IPS-NIHi11 (cell line): ENCODE results near the gene STMN3.

Source experiments
- DNase-seq: peaks from one replicate; pipeline ENCODE4 v3.0.0; 2012; ENCODE audit warnings: mixed read lengths, low spot score

Gene STMN3

DNA sequence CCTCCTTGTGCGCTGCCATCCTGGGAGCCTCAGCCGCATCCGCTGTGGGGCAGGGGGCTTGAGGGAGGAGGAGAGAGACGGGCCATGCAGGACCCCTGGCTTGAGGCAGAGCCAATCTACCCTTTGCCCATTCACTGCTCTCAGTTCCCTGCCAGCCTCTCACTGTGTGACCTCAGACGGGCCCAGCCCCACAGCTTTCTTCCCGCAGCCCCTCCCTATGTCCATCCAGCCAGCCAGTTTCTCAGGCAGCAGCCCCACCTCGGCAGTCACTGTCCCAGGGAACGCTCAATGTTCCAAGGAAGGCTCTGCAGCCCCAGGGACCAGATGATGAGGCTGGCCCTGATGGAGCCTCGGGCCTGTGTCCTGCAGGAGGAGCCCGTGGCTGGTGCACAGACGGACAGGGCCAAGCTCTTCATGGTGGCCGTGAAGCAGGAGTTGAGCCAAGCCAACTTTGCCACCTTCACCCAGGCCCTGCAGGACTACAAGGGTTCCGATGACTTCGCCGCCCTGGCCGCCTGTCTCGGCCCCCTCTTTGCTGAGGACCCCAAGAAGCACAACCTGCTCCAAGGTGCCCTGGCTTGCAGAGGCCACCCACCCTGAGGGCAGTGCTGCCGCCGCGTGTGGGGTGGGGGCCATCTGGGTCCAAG lies 39.3 kb upstream of the STMN3 start:
- no peak for DNase-seq

DNA sequence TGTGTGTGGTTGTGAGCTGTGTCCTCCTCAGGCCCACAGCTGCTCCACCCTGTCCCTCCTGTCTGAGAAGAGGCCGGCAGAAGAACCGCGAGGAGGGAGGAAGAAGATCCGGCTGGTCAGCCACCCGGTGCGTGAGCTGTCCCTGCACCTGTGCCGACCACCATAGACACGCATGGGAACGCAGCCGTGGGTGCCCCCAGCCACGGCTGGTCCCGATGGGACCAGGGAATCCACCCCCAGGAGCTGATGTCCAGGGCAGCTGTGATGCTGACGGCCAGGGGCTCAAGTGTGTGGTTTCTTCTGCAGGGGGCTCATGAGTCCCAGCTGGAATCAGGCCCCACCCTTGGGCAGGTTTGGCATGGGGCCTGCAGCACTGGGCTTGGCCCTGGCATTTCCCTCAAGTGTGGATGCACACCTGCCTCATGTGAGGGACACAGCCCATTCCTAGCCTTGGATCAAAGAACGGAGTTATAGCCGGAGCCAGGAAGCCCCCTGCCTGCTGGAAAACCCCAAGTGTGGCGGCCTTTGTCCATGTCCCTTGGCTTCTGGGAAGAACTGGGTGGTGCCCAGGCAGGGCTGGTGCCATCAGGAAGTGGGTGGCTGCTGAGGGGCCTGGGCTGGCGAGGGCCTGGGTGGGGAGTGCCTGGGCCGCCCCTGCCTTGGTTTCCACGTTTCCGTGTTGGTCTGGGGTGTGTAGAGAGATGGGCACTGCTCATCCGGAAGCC lies 38.6 kb upstream of the STMN3 start:
- no peak for DNase-seq

DNA sequence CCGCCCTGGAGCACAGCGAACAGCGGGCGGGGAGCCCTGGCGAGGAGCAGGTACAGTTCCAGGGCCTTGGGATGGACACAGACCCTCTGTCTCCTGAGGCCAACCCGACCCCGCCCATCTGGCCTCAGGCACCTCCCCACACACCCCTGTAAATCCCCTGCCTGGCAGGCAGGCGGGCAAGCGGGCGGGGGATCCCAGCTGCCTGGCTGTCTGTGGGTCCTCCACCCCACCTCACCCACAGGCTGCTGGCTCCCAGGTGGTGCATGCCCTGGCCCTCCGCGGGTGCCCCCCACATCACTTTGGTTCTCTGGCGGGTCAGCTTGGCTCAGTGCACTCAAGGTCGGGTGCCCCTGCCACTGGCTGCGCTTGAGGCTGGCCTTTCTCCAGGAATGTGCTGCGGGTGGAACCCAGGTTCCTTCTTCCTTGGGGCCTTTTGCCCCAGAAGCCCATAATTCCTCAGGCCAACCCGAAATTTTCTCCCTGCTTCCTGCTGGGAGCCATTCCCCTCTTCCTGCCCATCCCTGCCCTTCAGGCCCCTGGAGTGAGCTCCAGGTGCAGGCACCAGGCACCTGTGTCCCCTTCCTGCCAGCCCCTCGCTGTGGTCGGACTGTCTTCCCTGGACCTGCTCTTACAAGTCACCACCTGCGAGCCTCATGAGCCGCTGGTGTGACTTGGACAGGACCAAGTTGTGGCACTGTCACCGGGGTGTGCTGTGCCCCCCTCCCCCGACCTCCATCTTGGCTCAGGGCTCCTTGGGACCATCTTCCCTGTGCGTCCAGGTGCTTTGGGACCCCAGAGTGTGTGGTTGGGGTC lies 37.9 kb upstream of the STMN3 start:
- no peak for DNase-seq

DNA sequence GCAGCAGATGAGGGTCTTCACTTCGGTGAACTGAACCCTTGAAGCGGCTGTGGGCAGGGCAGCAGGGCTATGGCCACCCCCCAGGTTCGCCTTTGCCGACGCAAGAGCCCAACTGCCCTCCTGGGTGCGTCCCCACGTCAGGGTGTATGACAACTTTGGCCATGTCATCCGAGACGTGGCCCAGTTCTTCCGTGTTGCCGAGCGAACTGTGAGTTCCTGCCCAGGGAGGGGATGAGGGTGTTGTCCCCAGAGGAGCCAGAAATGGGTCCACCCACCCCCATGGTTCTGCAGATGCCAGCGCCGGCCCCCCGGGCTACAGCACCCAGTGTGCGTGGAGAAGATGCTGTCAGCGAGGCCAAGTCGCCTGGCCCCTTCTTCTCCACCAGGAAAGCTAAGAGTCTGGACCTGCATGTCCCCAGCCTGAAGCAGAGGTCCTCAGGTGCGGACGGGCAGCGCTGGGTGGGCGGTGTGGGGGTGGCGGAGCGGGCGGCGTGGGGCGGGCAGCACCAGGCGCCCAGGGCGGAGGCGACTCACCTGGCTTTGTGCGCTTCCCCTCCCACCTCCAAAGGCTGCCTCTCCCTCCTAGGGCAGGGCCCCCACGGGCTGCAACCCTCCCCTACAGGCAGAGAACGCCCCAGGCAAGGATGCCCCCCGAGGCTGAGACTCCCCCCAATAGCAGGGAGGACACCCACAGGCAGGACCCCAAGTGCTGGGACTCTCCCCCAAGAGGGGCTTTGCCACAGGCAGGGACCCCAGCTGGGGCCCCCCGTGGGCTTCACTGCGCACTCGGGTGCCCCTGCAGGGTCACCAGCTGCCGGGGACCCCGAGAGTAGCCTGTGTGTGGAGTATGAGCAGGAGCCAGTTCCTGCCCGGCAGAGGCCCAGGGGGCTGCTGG lies 37.0 kb upstream of the STMN3 start:
- DNase-seq, result no peak

DNA sequence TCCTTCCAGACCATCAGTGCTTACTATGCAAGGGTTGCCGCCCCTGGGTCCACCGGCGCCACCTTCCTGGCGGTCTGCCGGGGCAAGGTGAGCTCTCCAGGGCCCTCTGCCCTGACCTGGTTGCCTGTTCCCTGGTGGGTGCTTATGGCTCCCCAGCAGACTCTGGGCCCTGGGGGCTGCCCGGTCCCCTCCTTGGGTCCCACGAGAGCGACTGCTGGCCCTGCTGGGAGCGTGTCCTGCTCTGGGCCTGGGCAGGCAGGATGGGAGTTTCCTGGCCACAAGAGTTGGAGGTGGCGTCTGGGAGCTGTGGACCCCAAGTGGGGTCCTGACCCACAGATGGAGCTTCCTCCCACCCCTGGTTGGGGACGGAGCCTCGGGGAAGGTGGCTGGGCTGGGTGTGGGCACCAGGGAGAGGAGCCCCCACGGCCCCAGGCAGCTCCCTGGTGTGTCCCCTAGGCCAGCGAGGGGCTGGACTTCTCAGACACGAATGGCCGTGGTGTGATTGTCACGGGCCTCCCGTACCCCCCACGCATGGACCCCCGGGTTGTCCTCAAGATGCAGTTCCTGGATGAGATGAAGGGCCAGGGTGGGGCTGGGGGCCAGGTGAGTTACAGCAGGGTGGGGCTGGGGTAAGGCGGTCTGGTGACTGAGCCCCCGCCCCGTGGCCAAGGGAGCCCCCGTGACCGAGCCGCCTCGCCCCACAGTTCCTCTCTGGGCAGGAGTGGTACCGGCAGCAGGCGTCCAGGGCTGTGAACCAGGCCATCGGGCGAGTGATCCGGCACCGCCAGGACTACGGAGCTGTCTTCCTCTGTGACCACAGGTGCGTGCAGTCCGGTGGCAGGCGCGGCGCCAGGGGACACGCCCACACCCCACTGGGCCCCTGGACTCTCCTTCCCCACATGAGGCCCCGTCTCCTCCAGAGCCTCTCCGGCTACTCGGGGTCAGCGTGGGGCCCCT lies 36.1 kb upstream of the STMN3 start:
- DNase-seq, result no peak

DNA sequence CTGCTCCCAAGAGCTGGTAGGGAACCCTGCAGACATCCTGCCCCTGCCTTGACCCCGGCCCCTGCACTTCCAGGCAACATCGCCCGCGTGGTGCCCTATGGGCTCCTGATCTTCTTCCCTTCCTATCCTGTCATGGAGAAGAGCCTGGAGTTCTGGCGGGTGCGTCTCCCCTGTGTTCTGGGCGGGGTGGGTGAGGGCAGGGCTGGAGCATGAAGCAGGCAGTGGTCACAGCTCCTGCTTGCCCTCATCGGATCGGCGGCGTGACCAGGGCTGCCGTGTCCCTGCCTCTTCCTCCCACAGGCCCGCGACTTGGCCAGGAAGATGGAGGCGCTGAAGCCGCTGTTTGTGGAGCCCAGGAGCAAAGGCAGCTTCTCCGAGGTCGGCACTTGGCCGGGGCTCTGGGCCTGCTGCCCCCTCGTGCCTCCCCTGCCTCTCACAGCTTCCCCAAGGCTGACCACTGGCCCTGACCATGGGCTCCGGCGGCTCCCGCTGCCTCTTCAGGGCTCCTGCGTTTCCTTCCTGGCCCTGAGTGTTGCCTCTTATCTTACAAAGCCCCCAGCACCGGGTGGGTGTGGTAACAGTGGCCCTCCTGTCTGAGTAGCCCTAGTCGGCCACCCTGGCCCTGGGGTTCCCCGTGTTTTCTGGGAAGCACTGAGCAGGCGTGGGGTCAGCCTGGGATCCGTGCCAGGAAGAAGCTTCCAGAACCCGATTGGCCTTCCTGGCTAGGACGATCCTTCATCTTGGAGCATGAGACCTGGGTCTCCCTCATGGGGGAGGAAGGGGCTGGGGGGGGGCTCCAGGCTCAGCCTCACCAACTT lies 35.2 kb upstream of the STMN3 start:
- DNase-seq, result no peak

DNA sequence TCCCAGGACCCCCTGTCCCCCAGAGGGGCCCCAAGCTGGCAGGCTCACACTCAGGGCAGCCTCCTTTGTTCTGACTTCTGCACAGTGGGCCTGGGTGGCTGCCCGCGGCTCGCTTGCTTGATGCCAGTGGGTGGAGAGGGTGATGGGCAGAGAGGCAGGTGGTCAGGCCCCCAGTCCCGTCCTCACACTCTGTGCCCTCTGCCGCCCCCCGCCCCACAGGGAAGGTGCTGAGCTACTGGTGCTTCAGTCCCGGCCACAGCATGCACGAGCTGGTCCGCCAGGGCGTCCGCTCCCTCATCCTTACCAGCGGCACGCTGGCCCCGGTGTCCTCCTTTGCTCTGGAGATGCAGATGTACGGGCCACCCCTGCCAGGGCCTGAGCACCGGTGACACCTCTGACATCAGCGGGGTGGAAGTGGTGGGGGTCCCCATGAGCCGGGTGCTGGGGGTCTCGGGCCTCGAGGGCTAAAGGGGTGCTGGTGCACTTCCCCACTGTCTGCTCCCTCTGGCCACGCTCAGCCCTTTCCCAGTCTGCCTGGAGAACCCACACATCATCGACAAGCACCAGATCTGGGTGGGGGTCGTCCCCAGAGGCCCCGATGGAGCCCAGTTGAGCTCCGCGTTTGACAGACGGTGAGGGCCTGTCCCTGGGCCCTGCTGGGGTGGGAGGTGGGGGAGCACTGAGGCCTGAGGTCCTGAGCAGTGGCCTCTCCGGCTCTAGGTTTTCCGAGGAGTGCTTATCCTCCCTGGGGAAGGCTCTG lies 34.4 kb upstream of the STMN3 start:
- DNase-seq, result no peak

DNA sequence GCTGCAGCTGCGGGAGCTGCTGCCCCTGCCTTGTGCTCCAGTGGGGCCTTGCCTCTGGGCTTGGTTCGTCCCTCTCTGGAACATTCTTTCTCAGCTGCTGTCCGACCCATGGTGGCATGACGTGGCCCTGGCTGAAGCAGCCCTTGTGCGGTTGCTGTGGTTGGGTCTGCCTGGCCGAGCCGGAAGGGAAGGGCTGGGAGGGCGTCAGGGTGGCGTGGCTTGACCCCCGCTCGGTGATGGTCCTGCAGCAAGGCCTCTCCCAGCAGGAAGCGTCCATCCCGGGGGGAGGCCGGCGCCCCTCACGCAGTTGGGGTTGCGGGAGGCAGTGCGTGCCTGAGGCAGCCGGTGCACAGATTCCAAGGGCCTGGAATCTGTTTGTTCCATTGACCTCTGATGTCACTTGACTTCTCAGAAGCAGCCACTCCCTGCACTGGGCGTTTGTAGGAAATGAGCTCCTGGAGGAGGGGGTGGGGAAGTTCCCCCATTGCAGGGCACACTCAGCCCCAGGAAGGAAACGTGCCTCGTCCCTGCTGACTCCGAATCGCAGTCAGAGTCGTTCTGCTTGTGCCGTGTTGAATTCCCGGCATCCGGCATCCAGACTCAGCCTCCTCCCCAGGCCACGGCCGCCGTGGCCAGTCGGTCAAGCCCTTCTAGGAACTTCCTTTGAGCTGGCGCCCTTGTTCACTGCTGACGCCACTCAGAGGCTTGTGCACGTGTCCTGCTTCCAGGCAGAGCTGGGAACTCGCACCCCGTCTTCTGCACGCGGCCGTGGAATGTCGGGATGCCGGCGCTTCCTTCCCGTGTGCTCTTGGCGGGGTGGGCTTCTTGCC lies 33.5 kb upstream of the STMN3 start:
- no peak for DNase-seq

DNA sequence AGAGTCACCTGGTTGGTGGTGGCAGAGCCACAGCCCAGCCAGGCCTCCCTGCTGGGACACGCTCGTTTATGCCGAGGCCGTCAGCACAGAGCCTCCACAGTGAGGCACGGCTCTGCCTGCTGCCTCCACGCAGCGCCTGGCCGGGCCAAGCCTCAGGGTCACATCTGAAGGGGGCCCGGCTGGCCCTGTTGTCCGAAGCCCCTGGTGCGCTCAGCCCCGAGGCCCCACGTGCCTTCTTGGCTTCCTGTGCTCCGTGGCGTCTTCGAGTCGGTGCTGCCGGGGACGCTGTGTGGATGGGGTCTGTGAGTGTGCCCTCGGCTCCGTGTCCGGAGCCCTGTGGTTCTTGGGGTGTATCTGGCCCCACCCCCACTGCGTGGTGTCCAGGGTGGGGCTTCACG lies 32.9 kb upstream of the STMN3 start:
- DNase-seq, result no peak

DNA sequence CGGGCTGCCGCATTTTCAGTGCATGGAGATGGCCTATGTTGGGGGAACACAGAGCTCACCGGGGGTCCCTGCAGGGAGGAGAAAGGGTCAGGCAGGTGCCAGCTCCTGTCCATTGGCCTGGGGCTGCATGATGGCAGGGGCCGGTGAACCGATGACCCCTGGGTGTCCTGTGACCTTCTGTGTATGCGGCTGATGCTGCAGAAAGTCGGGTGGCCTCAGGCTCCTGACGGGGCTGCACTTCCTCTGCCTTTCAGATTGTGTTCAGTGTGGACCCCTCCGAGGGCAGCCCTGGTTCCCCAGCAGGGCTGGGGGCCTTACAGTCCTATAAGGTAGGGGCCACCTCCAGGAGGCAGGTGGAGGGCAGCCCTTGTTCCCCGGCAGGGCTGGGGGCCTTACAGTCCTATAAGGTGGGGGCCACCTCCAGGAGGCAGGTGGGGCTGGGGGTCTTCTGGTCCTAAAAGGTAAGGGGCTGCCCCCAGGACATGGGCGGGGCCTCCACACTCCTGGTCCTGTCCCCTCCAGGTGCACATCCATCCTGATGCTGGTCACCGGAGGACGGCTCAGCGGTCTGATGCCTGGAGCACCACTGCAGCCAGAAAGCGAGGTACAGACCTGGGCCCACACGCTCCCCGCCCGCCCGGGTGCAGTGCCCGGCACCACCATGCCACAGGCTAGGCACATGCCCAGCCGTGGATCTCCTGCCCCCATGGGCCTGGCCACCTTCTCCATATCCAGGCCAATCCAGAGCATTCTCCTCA lies 32.2 kb upstream of the STMN3 start:
- DNase-seq, result no peak

DNA sequence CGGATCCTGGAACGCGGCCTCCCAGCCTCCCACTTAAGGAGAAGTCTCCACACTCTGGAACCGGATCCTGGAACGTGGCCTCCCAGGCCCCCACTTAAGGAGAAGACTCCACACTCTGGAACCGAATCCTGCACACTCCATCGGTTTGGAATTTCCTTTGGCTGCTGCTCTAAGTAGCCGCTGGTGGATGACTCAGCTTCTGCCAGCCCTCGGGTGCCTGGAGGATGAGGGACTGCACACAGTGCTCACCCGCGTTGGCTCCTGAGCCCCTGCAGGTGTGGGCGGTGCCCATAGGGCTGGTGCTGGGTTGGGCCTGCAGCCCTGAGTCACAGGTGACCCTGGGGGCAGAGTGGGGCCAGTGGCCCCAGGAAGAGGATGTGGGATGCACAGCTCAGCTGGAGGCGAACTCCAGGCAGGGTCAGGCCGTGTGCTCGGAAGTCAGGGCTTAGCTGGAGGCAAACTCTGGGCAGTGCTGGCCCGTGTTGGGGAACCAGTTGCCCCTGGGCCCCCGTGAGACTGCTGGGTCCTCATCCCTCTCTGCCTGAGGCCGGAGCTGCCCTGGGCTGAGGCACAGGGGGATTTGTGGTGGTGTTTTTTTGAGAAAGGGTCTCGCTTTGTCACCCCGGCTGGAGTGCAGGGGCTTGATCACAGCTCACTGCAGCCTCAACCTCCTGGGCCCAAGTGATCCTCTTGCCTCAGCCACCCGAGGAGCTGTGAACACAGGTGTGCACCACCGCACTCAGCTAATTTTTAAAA lies 29.3 kb upstream of the STMN3 start:
- peak; percentile 76 for DNase-seq

DNA sequence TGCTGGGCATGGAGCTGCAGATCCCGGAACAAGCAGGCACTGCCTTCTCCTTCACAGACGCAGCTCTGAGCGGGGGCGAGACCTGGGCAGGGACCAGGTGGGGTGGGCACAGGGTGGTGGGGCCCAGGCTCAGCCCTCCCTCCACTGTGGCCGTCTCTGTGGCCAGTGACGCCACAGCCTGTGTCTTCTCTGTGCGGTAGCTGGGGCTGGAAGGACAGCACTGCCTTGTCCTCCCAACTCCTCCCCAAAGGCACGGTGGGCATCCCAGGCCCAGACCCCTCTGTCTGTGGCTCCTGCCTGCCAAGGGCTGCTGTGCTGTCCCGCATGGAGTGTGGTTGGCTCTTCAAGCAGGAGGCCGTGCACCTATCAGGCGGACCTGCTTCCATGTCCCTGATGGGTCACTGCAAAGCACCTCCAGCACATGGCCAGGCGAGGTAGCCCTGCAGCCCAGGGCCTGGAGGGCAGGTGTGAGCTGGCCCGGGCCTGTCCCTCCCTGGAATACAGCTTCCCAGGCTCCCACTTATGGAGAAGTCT lies 28.5 kb upstream of the STMN3 start:
- DNase-seq, result no peak

DNA sequence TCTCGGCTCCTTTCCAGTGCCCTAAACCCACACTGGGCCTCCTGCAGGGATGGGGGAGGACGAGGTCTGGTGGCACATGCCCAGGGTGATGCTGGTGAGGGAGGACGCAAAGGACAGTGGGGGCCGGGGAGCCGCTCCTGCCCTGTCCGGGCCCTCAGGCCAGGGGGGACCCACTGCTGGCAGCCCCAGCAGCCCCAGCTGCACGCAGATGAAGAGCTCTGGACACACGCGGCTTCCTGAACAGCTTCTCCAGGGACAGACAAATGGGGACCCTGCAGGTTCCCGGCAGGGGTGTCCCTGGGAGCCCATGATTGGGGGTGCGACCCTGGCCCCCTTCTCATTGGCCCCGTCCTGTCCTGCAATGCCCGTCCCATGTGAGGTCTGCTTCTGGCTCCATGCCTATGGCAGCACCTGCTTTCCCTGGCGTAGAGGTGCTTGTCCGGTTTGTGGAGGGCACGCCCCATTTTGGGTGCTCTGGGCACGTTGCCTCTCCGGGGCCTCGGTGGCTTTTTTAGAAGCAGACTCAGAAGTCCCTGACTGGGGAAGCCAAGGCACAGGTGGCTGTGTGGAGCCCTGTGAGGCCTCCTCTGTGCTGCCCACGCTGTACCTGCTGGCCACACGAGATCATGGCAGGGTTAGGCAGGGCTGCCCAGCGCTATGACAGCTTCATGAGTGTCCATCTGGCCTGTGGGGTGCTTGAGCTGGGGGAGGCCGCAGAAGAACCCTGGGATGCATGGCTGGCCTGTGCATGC lies 27.8 kb upstream of the STMN3 start:
- DNase-seq, result no peak

DNA sequence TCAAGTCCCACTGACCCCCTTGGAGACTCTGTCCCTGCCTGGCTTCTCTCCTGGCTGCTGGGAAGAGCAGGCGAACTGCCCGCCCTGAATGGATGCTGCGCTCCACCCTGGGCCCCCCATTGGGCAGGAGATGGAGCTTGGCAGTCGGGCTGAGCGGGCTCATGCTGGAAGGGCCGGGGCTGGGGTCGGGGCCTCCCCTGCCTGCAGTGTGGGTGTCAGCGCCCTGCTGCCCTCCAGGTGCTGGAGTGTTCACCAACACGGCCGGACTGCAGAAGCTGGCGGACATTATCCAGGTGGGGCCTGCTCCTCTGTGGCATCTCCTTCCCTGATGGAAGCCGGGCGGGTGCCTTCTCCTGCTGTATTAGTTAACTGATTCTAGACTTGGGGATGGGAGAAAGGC lies 27.2 kb upstream of the STMN3 start:
- DNase-seq, result no peak

DNA sequence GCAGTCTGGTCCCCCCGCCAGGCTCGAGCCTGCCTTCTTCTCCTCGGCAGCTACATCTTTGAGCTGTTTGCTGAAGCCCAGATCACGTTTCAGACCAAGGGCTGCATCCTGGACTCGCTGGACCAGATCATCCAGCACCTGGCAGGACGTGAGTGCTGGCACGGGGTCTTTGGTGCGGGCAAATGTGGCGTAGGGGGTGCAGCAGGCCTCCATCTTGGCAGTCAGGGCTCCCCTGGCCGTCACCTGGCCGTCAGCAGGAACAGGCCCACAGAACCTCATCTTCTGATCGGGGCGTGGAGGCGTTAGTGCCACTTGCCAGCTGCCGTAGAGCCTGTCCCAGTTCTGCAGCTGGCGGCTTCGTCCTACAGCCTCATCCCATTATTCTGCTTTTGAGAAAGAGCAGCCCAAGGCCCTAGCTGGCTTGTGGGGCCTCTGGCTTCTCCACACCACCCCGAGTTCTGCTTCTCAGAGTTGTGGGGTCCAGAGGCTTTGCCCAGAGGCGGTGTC lies 26.6 kb upstream of the STMN3 start:
- no peak for DNase-seq
